ENCODE measurements around the gene ELP5. TPM values are rescaled to one million over a fixed set of nuclear protein-coding genes. Genes with fewer than 3 reads are reported as not detected.
A peak's percentile ranks its signal among the peaks of the same experiment; 100 is the strongest.

Gene ELP5
- total RNA-seq, 1 donor from 2014 or later, result 37.6 TPM

GRCh38 chr17:7266784-7267183 is 14.8 kb downstream of the ELP5 start:
- Mint-ChIP-seq H3K4me3 (ENCODE audit: unreplicated experiment) (no peak overlapping the region), H3K36me3 (ENCODE audit: unreplicated experiment) (no peaks in the 10 kb centered on the region), H3K4me1 (ENCODE audit: unreplicated experiment) (peaks cover 35% of the 10 kb centered on the region), H3K9me3 (ENCODE audit: unreplicated experiment) (no peaks in the 10 kb centered on the region), H3K27ac (ENCODE audit: unreplicated experiment) (peak overlapping the region; percentile 9), H3K27me3 (ENCODE audit: unreplicated experiment) (peaks cover 17% of the 10 kb centered on the region)
- no peak for DNase-seq (ENCODE audit: extremely low spot score, unreplicated experiment)
- no peak for TF ChIP-seq CTCF (IDR thresholded peaks at IDR 0.05)

DNA sequence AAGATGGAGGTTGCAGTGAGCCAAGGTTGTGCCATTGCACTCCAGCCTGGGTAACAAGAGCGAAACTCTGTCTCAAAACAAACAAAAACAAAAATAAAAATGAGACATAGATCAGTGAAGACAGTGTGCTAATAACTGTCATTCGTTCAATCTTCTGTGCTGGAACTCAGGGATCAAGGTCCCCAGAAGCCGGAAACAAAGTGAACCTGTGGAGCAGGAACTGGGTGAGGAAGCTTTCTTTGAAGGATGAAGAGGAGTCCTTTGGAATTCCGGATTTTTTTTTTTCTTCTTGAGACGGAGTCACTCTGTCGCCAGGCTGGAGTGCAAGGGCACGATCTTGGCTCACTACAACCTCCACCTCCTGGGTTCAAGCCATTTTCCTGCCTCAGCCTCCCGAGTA is 27.4 kb downstream of the ELP5 start:
- H3K36me3 Mint-ChIP-seq (ENCODE audit: unreplicated experiment), result no peaks in the 10 kb centered on the region
- TF ChIP-seq CTCF (IDR thresholded peaks at IDR 0.05), result no peak
- no peaks in the 10 kb centered on the region for H3K9me3 Mint-ChIP-seq (ENCODE audit: unreplicated experiment)
- peaks cover 14% of the 10 kb centered on the region for H3K27me3 Mint-ChIP-seq (ENCODE audit: unreplicated experiment)
- H3K4me3 Mint-ChIP-seq (ENCODE audit: unreplicated experiment), result no peak overlapping the region
- H3K4me1 Mint-ChIP-seq (ENCODE audit: unreplicated experiment), result peaks cover 21% of the 10 kb centered on the region
- no peak for DNase-seq (ENCODE audit: extremely low spot score, unreplicated experiment)
- H3K27ac Mint-ChIP-seq (ENCODE audit: unreplicated experiment), result no peak overlapping the region

- Mint-ChIP-seq H3K4me3 (ENCODE audit: unreplicated experiment) (peak overlapping the region; percentile 76), H3K9me3 (ENCODE audit: unreplicated experiment) (no peaks in the 10 kb centered on the region), H3K36me3 (ENCODE audit: unreplicated experiment) (no peaks in the 10 kb centered on the region), H3K27me3 (ENCODE audit: unreplicated experiment) (peaks cover 14% of the 10 kb centered on the region), H3K27ac (ENCODE audit: unreplicated experiment) (peak overlapping the region; percentile 70), H3K4me1 (ENCODE audit: unreplicated experiment) (peaks cover 21% of the 10 kb centered on the region)
- peak; percentile 91 for TF ChIP-seq CTCF (IDR thresholded peaks at IDR 0.05)
- DNase-seq (ENCODE audit: extremely low spot score, unreplicated experiment), result peak; percentile 90
These were observed 28.6 kb downstream of the ELP5 start for GRCh38 chr17:7280519-7281073.

GRCh38 chr17:7281074-7281952 is 29.3 kb downstream of the ELP5 start, which contains the start of gene SLC2A4:
Gene SLC2A4 (plus strand): TSS chr17:7281718. CDS start chr17:7281935, 217 bp downstream.
- H3K4me1 Mint-ChIP-seq (ENCODE audit: unreplicated experiment), result peaks cover 21% of the 10 kb centered on the region
- H3K9me3 Mint-ChIP-seq (ENCODE audit: unreplicated experiment), result no peaks in the 10 kb centered on the region
- DNase-seq (ENCODE audit: extremely low spot score, unreplicated experiment), result peak; percentile 96
- TF ChIP-seq CTCF (IDR thresholded peaks at IDR 0.05), result no peak
- H3K4me3 Mint-ChIP-seq (ENCODE audit: unreplicated experiment), result peak within 1 kb of the TSS; percentile 76
- H3K36me3 Mint-ChIP-seq (ENCODE audit: unreplicated experiment), result no peaks in the 10 kb centered on the region
- peak within 1 kb of the TSS; percentile 70 for H3K27ac Mint-ChIP-seq (ENCODE audit: unreplicated experiment)
- H3K27me3 Mint-ChIP-seq (ENCODE audit: unreplicated experiment), result peaks cover 18% of the 10 kb centered on the region
